Measurements from ENCODE around the gene C4orf51. TPM values are rescaled to one million over a fixed set of nuclear protein-coding genes. Genes with fewer than 3 reads are reported as not detected.

Gene C4orf51
- total and polyA plus RNA-seq, 7 experiments from 2014 or later: not detected

- no peak for DNase-seq
- intact Hi-C loops (cut with micrococcal nuclease): loop anchor here (10.0 kb wide), 2 partner anchors 1209 to 1879 kb away; partner anchors contain the start of genes TMEM184C (in 1 of the 2) and TTC29 (in 1 of the 2)
- no peak for ATAC-seq
- Mint-ChIP-seq H3K4me3 (no peak overlapping the region), H3K27me3 (peaks cover 0 to 5% (median 0%) of the 10 kb centered on the region in 5 donors), H3K27ac (no peak overlapping the region), H3K4me1 (peaks cover 0 to 13% (median 9%) of the 10 kb centered on the region in 7 donors), H3K36me3 (no peaks in the 10 kb centered on the region), H3K9me3 (peaks cover 0 to 3% (median 0%) of the 10 kb centered on the region in 11 donors)
- H3K4me1 ChIP-seq (ENCODE audit: control insufficient read depth in 2 of 2, insufficient read depth in 2 of 2, low read length in 2 of 2): peaks cover 0 to 4% of the 10 kb centered on the region in 2 donors
- no peak overlapping the region for H3K4me3 ChIP-seq (ENCODE audit: low read length)
- no peaks in the 10 kb centered on the region for H3K36me3 ChIP-seq (ENCODE audit: control insufficient read depth in 2 of 3, insufficient read depth in 3 of 3, low read length in 3 of 3)
- no peaks in the 10 kb centered on the region for H3K9me3 ChIP-seq (ENCODE audit: control insufficient read depth in 2 of 3, low read length in 3 of 3)
- no peak overlapping the region for H3K27ac ChIP-seq (ENCODE audit: low read depth, low read length)
- ChIA-PET POLR2A (interaction anchor here (0.6 to 1.4 kb wide), 2 partner anchors 200 to 638 kb away, joined by 4 to 5 read pairs; partner anchors contain the start of genes ABCE1 and ANAPC10), CTCF (no interaction called here)
- H3K27me3 ChIP-seq (ENCODE audit: control insufficient read depth in 2 of 2, insufficient read depth in 2 of 2, low read length in 2 of 2): no peaks in the 10 kb centered on the region
Measured at GRCh38 chr4:145735827-145736226, 55.9 kb downstream of the C4orf51 start.

DNA sequence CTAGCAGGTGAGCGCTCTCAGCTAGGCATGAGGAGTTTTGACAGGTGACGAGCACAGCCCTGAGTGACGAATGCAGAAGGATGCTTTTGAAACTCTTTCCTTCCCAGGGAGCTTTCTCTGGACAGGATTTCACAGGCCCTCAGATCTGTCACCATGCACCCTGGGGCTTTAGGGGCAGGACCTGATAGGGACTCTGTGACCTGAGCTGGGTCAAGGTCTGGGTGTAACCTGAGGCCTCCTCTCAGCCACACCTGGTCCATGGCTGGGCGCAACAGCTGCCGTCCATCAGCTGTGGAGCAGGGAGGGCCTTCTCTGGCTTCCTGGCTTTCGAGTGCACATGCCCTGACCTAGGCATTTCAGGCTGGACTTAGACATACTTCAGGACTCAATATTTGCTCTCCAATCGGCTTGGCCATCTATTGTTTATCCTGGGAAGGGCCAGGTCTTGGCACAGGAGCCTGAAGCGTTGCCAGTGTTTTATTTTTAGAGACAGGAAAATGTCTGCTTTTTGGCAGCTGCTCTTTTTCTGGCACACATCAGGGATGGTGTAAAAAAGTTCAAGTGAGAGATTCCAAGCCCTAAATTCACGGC, 56.4 kb downstream of the C4orf51 start:
- Mint-ChIP-seq H3K9me3 (peaks cover 0 to 3% (median 0%) of the 10 kb centered on the region in 11 donors), H3K27me3 (peaks cover 0 to 5% (median 0%) of the 10 kb centered on the region in 5 donors), H3K4me1 (peaks cover 0 to 12% (median 9%) of the 10 kb centered on the region in 7 donors), H3K36me3 (no peaks in the 10 kb centered on the region), H3K27ac (no peak overlapping the region), H3K4me3 (no peak overlapping the region)
- no peak overlapping the region for H3K27ac ChIP-seq (ENCODE audit: low read depth, low read length)
- no peaks in the 10 kb centered on the region for H3K27me3 ChIP-seq (ENCODE audit: control insufficient read depth in 2 of 2, insufficient read depth in 2 of 2, low read length in 2 of 2)
- CTCF ChIA-PET: no interaction called here
- intact Hi-C loops (cut with micrococcal nuclease): loop anchor here (10.0 kb wide), 2 partner anchors 1208 to 1878 kb away; partner anchors contain the start of genes TMEM184C (in 1 of the 2) and TTC29 (in 1 of the 2)
- POLR2A ChIA-PET: interaction anchor here (1.4 kb wide), 1 partner anchor 638 kb away, joined by 4 read pairs; the partner anchor contains the start of genes ABCE1 and ANAPC10
- no peak overlapping the region for H3K4me3 ChIP-seq (ENCODE audit: low read length)
- peaks cover 0 to 4% of the 10 kb centered on the region in 2 donors for H3K4me1 ChIP-seq (ENCODE audit: control insufficient read depth in 2 of 2, insufficient read depth in 2 of 2, low read length in 2 of 2)
- no peak for DNase-seq
- ATAC-seq: no peak
- H3K36me3 ChIP-seq (ENCODE audit: control insufficient read depth in 2 of 3, insufficient read depth in 3 of 3, low read length in 3 of 3): no peaks in the 10 kb centered on the region
- no peaks in the 10 kb centered on the region for H3K9me3 ChIP-seq (ENCODE audit: control insufficient read depth in 2 of 3, low read length in 3 of 3)

DNA sequence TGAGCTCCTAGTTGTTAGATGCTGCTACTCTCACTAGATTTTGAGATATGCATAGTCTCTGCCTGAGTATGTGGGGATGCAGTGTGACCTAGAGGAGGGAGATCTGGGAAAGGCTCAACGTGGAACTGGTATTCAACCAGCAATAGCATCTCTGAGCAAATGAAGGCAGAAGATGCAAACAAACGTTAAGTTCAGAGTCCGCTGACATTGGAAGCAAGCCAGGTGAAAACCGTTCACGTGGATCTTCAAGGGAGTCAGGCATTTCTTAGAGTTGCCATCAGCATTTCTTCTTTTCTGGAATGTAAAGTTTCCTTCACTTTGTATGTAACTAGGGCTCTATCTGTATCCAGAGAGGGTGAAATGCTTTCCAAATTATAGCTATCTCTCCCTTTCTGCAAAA, 59.9 kb downstream of the C4orf51 start:
- CTCF ChIA-PET: no interaction called here
- no peak overlapping the region for H3K27ac Mint-ChIP-seq
- no peak overlapping the region for H3K4me3 Mint-ChIP-seq

GRCh38 chr4:145740806-145741205, 60.9 kb downstream of the C4orf51 start:
- Histone ChIP-seq H3K36me3 (ENCODE audit: control insufficient read depth in 2 of 3, insufficient read depth in 3 of 3, low read length in 3 of 3) (no peaks in the 10 kb centered on the region), H3K4me3 (ENCODE audit: low read length) (no peak overlapping the region), H3K4me1 (ENCODE audit: control insufficient read depth in 2 of 2, insufficient read depth in 2 of 2, low read length in 2 of 2) (no peaks in the 10 kb centered on the region), H3K9me3 (ENCODE audit: control insufficient read depth in 2 of 3, low read length in 3 of 3) (no peaks in the 10 kb centered on the region), H3K27me3 (ENCODE audit: control insufficient read depth in 2 of 2, insufficient read depth in 2 of 2, low read length in 2 of 2) (no peaks in the 10 kb centered on the region), H3K27ac (ENCODE audit: low read depth, low read length) (no peak overlapping the region)
- Mint-ChIP-seq H3K4me3 (no peak overlapping the region), H3K36me3 (peaks cover 0 to 3% (median 0%) of the 10 kb centered on the region in 5 donors), H3K27me3 (peaks cover 0 to 23% (median 14%) of the 10 kb centered on the region in 5 donors), H3K4me1 (no peaks in the 10 kb centered on the region), H3K27ac (no peak overlapping the region), H3K9me3 (peaks cover 0 to 10% (median 0%) of the 10 kb centered on the region in 11 donors)
- no peak for ATAC-seq
- ChIA-PET POLR2A (no interaction called here), CTCF (no interaction called here)
- intact Hi-C loops (cut with micrococcal nuclease): no loop called here
- DNase-seq: no peak

More for the DNA sequence above, 59.9 kb downstream of the C4orf51 start:
- H3K4me1 Mint-ChIP-seq: no peaks in the 10 kb centered on the region
- H3K36me3 ChIP-seq (ENCODE audit: control insufficient read depth in 2 of 3, insufficient read depth in 3 of 3, low read length in 3 of 3): no peaks in the 10 kb centered on the region
- intact Hi-C loops (cut with micrococcal nuclease): loop anchor here (10.0 kb wide), 2 partner anchors 1205 to 1875 kb away; partner anchors contain the start of genes TMEM184C (in 1 of the 2) and TTC29 (in 1 of the 2)
- H3K36me3 Mint-ChIP-seq: no peaks in the 10 kb centered on the region
- no peak overlapping the region for H3K4me3 ChIP-seq (ENCODE audit: low read length)
- POLR2A ChIA-PET: no interaction called here
- H3K4me1 ChIP-seq (ENCODE audit: control insufficient read depth in 2 of 2, insufficient read depth in 2 of 2, low read length in 2 of 2): no peaks in the 10 kb centered on the region
- H3K27ac ChIP-seq (ENCODE audit: low read depth, low read length): no peak overlapping the region
- no peaks in the 10 kb centered on the region for H3K9me3 ChIP-seq (ENCODE audit: control insufficient read depth in 2 of 3, low read length in 3 of 3)
- ATAC-seq (no peak), DNase-seq (no peak)
- peaks cover 0 to 5% (median 0%) of the 10 kb centered on the region in 11 donors for H3K9me3 Mint-ChIP-seq
- no peaks in the 10 kb centered on the region for H3K27me3 ChIP-seq (ENCODE audit: control insufficient read depth in 2 of 2, insufficient read depth in 2 of 2, low read length in 2 of 2)
- H3K27me3 Mint-ChIP-seq: peaks cover 0 to 16% (median 7%) of the 10 kb centered on the region in 5 donors

GRCh38 chr4:145743641-145744040, 63.7 kb downstream of the C4orf51 start:
- Mint-ChIP-seq H3K36me3 (peaks cover 0 to 3% (median 0%) of the 10 kb centered on the region in 5 donors), H3K9me3 (peaks cover 0 to 13% (median 2%) of the 10 kb centered on the region in 11 donors), H3K27ac (no peak overlapping the region), H3K27me3 (peaks cover 8 to 41% (median 23%) of the 10 kb centered on the region in 5 donors), H3K4me1 (no peaks in the 10 kb centered on the region), H3K4me3 (no peak overlapping the region)
- no peaks in the 10 kb centered on the region for H3K36me3 ChIP-seq (ENCODE audit: control insufficient read depth in 2 of 3, insufficient read depth in 3 of 3, low read length in 3 of 3)
- ChIA-PET POLR2A (no interaction called here), CTCF (no interaction called here)
- no peak overlapping the region for H3K27ac ChIP-seq (ENCODE audit: low read depth, low read length)
- DNase-seq (no peak), ATAC-seq (no peak)
- H3K4me3 ChIP-seq (ENCODE audit: low read length): no peak overlapping the region
- intact Hi-C loops (cut with micrococcal nuclease): no loop called here
- H3K27me3 ChIP-seq (ENCODE audit: control insufficient read depth in 2 of 2, insufficient read depth in 2 of 2, low read length in 2 of 2): no peaks in the 10 kb centered on the region
- no peaks in the 10 kb centered on the region for H3K9me3 ChIP-seq (ENCODE audit: control insufficient read depth in 2 of 3, low read length in 3 of 3)
- H3K4me1 ChIP-seq (ENCODE audit: control insufficient read depth in 2 of 2, insufficient read depth in 2 of 2, low read length in 2 of 2): no peaks in the 10 kb centered on the region

GRCh38 chr4:145755802-145756201, 75.9 kb downstream of the C4orf51 start:
- intact Hi-C loops (cut with micrococcal nuclease): no loop called here
- DNase-seq (no peak), ATAC-seq (no peak)
- H3K4me1 ChIP-seq (ENCODE audit: control insufficient read depth in 2 of 2, insufficient read depth in 2 of 2, low read length in 2 of 2): no peaks in the 10 kb centered on the region
- H3K27ac Mint-ChIP-seq: no peak overlapping the region
- H3K4me3 ChIP-seq (ENCODE audit: low read length): no peak overlapping the region
- H3K4me1 Mint-ChIP-seq: peaks cover 0 to 17% (median 0%) of the 10 kb centered on the region in 7 donors
- H3K9me3 ChIP-seq (ENCODE audit: control insufficient read depth in 2 of 3, low read length in 3 of 3): no peaks in the 10 kb centered on the region
- ChIA-PET CTCF (no interaction called here), POLR2A (no interaction called here)
- H3K27ac ChIP-seq (ENCODE audit: low read depth, low read length): no peak overlapping the region
- peaks cover 8 to 26% (median 18%) of the 10 kb centered on the region in 5 donors for H3K36me3 Mint-ChIP-seq
- H3K9me3 Mint-ChIP-seq: peaks cover 0 to 15% (median 0%) of the 10 kb centered on the region in 11 donors
- no peak overlapping the region for H3K4me3 Mint-ChIP-seq
- peaks cover 0 to 9% (median 0%) of the 10 kb centered on the region in 3 experiments for H3K36me3 ChIP-seq (ENCODE audit: control insufficient read depth in 2 of 3, insufficient read depth in 3 of 3, low read length in 3 of 3)
- no peaks in the 10 kb centered on the region for H3K27me3 ChIP-seq (ENCODE audit: control insufficient read depth in 2 of 2, insufficient read depth in 2 of 2, low read length in 2 of 2)
- peaks cover 0 to 20% (median 9%) of the 10 kb centered on the region in 5 donors for H3K27me3 Mint-ChIP-seq
